Measurements from ENCODE around the gene AP5Z1. TPM values are rescaled to one million over a fixed set of nuclear protein-coding genes. Genes with fewer than 3 reads are reported as not detected.
"Not testable (repeated sequence)": the region's sequence is repeated elsewhere in the genome, so short reads cannot be mapped to it uniquely, and the experiment has no call there.

AP5Z1 gene
- polyA plus RNA-seq, 1 donor = 20.0 TPM

GRCh38 chr7:4789194-4790077 is 14.0 kb downstream of the AP5Z1 start:
- no peak for DNase-seq

DNA sequence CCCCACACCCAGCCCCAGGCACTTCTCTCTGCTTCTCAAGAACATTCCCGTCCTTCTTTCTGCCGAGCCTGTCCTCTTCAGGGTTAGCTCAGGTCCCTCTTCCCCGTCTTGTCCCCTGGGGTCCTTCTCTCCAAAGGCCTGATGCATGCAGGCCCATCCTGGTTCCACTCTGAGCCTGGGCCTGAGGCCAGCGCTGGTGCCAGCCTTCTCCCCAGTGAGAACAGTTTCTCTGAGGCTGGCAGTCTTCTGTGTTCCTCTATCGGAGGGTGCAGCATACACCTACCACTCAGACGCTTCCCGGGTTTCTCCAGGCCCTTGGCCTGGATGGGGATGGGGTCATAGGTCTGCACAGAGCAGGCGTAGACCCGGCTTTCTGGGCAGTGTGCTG is 14.6 kb downstream of the AP5Z1 start:
- no peak for DNase-seq

DNA sequence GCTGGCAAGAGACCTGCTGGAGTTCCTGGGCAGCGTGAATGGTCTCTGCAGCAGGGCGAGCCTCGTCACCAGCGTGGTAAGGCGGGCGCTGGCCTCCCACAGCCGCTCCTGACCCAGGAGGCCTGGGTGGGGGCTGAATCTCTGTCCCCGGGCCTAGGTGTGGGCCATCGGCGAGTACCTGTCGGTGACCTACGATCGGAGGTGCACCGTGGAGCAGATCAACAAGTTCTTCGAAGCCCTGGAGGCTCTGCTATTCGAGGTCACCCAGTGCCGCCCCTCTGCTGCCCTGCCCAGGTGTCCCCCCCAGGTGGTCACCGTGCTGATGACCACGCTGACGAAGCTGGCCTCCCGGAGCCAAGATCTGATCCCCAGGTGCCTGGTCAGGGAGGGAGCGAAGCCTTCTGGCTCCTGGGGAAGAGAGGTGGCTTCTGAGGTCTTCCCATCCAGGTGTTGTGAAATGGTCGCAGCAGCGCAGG is 15.1 kb downstream of the AP5Z1 start:
- no peak for DNase-seq

DNA sequence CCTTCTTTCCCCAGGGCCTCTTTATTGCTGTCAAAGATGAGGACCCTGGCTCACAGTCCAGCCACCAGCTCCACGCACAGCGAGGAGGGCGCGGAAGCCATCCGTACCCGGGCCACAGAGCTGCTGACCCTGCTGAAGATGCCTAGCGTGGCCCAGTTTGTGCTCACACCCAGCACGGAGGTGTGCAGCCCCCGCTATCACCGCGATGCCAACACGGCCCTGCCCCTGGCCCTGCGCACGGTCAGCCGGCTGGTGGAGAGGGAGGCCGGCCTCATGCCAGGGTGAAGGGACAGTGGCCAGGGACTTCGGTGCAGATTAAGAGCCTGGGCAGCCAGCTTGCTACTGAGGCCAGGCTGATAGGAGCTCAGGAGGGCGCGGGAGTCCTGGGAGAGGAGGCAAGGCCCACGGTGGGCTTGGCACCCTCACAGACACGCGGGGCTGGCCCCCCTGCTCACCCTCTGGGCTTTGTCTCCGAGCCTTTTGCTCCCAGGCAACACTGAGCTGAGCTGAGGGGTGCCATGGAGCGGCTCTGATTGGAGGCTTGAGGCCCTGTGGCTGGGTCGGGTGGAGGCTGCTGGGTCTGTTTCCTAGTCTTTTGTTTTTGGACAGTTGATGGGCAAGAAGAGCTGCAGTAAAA is 15.8 kb downstream of the AP5Z1 start:
- DNase-seq = no peak

DNA sequence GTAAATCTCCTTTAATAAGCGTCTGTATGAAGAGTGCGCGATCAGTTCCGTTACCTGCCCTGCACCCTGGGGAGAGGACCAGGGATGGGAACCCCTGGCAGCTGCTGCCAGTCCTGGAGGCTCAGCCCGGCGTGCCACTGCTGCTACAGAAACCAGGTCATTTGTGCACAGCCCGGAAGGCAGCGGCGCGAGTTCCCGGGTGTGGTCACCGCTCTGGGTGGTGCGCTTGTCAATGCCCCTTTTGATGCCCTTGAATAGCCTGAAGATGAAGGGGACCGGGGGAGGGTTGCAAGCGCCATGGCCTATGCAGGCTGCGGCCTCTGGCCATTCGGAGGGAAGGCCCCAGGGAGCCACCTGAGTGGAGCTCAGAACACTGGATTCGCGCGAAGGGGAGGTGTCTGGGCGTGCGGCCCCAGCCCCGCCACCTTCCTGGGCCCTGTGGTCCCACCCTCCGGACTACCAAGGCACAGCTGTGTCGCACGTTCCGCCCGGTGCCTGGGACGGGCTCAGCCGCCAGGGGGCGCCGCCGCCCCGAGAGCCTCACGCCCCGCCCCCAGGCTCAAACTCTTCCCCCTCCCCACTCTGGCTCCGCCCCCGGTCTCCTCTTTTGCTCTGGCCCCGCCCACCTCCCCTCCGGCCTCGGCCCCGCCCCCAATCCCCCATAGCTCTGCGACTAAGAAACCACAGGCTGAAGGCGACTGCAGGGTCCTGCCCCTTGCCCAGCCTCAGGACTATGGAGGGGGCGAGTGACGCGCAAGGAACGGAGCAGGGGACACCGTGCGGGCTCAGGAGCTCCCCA is 16.5 kb downstream of the AP5Z1 start:
- DNase-seq = peak; percentile 81

- no peak for DNase-seq
These were observed 17.2 kb downstream of the AP5Z1 start for GRCh38 chr7:4792537-4793126.

DNA sequence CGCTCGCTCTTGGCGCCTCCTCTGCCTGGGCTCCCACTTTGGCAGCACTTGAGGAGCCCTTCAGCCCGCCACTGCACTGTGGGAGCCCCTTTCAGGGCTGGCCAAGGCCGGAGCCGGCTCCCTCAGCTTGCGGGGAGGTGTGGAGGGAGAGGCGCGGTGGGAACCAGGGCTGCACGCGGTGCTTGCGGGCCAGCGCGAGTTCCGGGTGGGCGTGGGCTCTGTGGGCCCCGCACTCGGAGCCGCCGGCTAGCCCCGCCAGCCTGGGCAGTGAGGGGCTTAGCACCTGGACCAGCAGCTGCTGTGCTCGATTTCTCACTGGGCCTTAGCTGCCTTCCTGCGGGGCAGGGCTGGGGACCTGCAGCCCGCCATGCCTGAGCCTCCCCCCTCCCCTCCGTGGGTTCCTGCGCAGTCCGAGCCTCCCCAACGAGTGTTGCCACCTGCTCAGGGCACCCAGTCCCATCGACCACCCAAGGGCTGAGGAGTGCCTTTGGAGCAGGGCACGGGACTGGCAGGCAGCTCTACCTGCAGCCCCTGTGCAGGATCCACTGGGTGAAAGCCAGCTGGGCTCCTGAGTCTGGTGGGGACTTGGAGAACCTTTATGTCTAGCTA is 18.1 kb downstream of the AP5Z1 start:
- DNase-seq = not testable (repeated sequence)

GRCh38 chr7:4794171-4794570 is 18.7 kb downstream of the AP5Z1 start:
- not testable (repeated sequence) for DNase-seq

GRCh38 chr7:4794591-4795350 is 19.3 kb downstream of the AP5Z1 start:
- DNase-seq = no peak

DNA sequence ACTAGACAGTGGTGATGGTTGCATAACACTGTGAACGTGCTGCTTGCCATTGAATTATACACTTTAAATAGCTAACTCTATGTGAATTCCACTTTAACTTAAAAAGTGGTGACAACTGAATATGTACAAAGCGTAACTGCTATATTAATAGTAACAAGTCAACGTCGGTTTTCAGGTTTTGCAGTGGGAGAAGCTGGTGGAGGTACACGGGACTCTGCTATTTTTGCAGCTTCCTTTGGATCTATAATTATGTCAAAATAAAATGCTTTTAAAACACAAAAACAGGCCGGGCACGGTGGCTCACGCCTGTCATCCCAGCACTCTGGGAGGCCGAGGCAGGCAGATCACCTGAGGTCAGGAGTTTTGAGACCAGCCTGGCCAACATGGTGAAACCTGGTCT is 21.0 kb downstream of the AP5Z1 start:
- DNase-seq = no peak

- peak; percentile 73 for DNase-seq
These were observed 22.7 kb downstream of the AP5Z1 start for GRCh38 chr7:4797858-4798705.

- DNase-seq = no peak
These were observed 23.3 kb downstream of the AP5Z1 start for GRCh38 chr7:4798706-4799235.

GRCh38 chr7:4799508-4800268 is 24.3 kb downstream of the AP5Z1 start:
- peak; percentile 72 for DNase-seq

DNA sequence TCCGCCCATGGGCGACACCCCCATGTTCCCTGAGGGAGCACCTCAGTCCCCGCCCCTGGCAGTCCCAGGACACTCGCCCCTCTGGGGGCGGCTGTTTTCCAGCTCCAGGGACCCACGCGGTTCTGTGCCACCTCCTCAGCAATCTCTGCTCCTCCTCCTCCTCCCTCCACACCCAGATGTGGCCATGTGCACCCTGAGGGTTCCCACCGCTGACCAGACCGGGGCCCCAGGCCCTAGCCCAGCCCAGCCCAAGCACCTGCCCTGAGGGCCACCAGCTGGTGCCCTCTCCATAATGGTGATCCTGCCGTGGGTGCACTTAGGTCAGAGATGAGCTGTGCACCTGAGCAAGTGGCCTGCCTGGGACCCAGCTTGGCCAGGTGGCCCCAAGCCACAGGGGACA is 25.1 kb downstream of the AP5Z1 start:
- no peak for DNase-seq

DNA sequence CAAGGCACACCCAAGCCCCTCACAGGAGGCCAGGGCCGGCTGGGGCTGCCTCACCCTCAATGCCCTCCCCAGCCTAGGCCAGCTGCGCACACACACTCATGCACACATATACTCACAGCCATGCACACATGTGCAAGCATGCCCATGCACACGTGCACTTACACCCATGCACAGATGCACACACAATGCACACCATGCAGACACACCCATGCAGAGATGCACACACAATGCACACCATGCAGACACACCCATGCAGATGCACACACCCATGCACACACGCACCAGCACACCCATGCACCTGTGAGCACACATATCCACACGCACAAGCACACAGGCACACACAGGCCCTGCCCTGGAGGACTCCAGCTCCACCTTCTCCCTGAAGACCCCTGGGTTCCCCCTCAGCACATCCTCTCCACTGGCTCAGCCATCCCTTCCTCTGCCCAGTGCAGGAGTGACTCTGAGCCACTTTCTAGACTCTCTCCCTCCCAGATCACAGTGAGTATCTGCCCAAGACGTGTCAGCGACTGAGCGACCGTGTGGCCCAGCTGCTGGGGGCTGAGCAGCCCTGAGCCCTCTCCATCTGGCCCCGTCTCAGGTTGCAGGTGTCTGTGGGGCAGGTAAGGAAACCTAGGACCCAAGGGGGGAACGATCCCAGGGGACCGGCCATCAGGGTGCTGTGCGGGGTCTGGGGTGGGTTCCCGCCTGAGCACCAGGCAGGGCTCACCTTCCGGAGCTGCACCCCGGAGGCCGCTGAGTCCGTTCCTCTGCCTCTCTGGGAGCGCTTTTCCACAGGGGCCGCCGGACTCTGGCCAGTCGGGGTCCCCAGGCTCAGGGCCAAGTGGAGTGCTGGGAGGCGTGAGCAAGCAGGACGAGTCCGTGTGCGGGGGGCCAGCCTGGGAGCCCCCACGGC is 25.8 kb downstream of the AP5Z1 start:
- DNase-seq = no peak

DNA sequence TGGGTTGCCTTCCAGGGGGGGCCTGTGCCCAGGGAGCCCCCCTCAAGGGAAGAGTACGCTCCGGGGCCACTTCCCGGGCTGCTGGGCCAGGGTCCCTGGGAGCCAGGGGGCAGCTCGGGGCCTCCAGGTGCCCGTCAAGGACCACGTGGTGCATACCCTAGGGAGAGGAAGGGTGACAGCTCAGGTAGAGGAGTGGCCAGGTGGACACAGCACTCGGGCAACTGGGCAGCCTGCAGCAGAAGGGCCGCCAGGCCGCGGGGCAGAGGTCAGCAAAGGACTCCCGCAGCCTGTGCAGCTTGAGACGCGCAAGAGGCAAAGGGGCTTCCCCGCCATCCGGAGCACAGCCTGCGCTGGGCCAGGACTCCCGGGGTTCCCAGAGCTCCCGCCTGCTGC is 26.4 kb downstream of the AP5Z1 start:
- no peak for DNase-seq

GRCh38 chr7:4802577-4802976 is 27.2 kb downstream of the AP5Z1 start:
- DNase-seq = not testable (repeated sequence)
